Measurements from ENCODE around the gene ACAD11. TPM values are rescaled to one million over a fixed set of nuclear protein-coding genes. Genes with fewer than 3 reads are reported as not detected.
A peak's percentile ranks its signal among the peaks of the same experiment; 100 is the strongest.
"Not testable (repeated sequence)": the region's sequence is repeated elsewhere in the genome, so short reads cannot be mapped to it uniquely, and the experiment has no call there.

The ACAD11 gene
- polyA plus RNA-seq, 1 donor from 2014 or later: 6.0 TPM

DNA sequence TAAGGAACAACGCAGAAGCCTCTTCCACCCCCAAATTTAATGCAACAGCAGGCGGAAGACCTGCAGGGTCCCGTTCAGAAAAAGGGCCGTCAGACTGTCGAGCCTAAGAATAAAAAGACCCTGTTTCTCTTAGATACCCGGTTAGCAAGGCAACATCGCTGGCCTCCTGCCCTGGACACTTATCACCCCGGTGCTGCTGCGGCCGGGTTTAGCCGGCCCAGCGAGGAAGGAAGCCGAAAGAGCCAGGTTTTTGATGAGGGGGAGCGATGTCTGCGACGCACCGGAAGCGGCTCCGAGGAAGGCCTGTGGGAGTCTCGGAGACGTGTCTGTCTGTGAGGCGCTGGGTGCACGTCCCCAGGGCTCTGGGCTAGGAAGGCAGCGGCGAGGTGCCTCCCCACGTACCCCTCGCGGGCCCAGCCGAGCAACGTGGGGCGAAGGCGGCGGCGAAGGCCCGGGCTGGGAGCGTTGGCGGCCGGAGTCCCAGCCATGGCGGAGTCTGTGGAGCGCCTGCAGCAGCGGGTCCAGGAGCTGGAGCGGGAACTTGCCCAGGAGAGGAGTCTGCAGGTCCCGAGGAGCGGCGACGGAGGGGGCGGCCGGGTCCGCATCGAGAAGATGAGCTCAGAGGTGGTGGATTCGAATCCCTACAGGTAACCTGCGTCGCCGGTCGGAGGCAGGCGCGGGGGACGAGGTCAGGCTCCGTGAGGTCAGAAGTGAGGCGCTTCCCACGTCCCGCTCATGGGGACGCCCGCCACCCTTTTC, 622 bp upstream of the ACAD11 start, which contains the start of gene UBA5:
TSS of gene UBA5 (plus strand) at position 278 of the 759 bp plus-strand sequence. CDS start at position 487, 209 bp downstream.
- H3K36me3 Mint-ChIP-seq: no peaks in the 10 kb centered on the region

DNA sequence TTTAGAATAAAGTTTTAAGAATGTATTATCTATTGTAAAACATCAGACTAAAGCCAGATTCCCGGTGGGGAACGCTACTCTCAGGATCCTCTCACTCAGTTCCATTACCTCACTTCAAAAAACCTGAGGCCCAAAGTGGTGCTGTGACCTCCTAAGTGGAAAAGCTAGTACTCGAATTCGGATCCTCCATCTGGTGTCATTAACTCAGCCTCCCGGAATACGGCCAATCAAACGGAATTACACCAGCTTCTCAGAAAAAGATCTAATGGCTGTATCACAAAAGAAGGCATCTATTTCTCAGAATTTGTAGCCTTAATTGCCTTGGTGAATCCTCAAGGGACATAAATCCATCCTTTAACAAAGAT, 627 bp downstream of the ACAD11 start:
- H3K9me3 Mint-ChIP-seq: no peaks in the 10 kb centered on the region
- H3K4me1 Mint-ChIP-seq: peaks cover 25 to 51% (median 37%) of the 10 kb centered on the region in 3 donors
- H3K36me3 Mint-ChIP-seq: no peaks in the 10 kb centered on the region
- H3K4me3 Mint-ChIP-seq: peak overlapping the region; percentile 95 to 100 (median 98)
- H3K27me3 Mint-ChIP-seq: no peaks in the 10 kb centered on the region
- peak overlapping the region in 2 of 3 donors; percentile 90 to 94 for H3K27ac Mint-ChIP-seq

More for the DNA sequence above, 622 bp upstream of the ACAD11 start, which contains the start of gene UBA5:
- Mint-ChIP-seq H3K4me3 (peak within 1 kb of the TSS; percentile 95 to 100 (median 98)), H3K9me3 (no peaks in the 10 kb centered on the region), H3K27ac (peak within 1 kb of the TSS; percentile 90 to 97 (median 94)), H3K27me3 (no peaks in the 10 kb centered on the region), H3K4me1 (peaks cover 23 to 52% (median 39%) of the 10 kb centered on the region in 3 donors)

- Mint-ChIP-seq H3K4me1 (peaks cover 19 to 46% (median 37%) of the 10 kb centered on the region in 3 donors), H3K27me3 (no peaks in the 10 kb centered on the region), H3K36me3 (no peaks in the 10 kb centered on the region)
Measured at GRCh38 chr3:132657869-132658747, 1.5 kb downstream of the ACAD11 start.

GRCh38 chr3:132655471-132655870, 4.1 kb downstream of the ACAD11 start:
- Mint-ChIP-seq H3K4me3 (no peak overlapping the region), H3K27ac (no peak overlapping the region), H3K27me3 (no peaks in the 10 kb centered on the region), H3K36me3 (no peaks in the 10 kb centered on the region), H3K4me1 (peaks cover 6 to 29% (median 20%) of the 10 kb centered on the region in 3 donors), H3K9me3 (no peaks in the 10 kb centered on the region)

More at GRCh38 chr3:132657869-132658747, 1.5 kb downstream of the ACAD11 start:
- peak overlapping the region in 3 of 4 donors; percentile 98 to 100 (median 98) for H3K4me3 Mint-ChIP-seq
- H3K9me3 Mint-ChIP-seq: no peaks in the 10 kb centered on the region
- H3K27ac Mint-ChIP-seq: peak overlapping the region in 1 of 3 donors; percentile 94

DNA sequence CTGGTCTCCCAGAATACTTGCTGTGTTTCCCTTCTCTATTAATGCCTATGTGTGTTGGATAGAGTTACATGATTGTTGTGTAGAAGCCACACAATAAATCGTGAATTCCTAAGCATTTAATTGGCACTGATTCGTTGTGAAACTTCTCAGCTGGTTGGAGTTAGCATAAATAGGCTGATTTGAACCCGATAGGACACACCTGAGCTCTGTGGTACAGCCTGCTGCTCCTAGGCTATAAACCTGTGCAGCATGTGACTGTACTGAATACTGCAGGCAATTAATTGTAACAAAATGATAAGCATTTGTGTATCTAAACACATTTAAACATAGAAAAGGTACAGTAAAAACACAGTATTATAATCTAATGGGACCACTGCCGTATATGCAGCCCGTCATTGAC, 4.9 kb downstream of the ACAD11 start:
- Mint-ChIP-seq H3K9me3 (no peaks in the 10 kb centered on the region), H3K36me3 (no peaks in the 10 kb centered on the region), H3K27ac (no peak overlapping the region), H3K4me3 (no peak overlapping the region), H3K27me3 (no peaks in the 10 kb centered on the region), H3K4me1 (peaks cover 9 to 22% (median 20%) of the 10 kb centered on the region in 3 donors)

GRCh38 chr3:132654190-132654589, 5.4 kb downstream of the ACAD11 start:
- no peak overlapping the region for H3K4me3 Mint-ChIP-seq
- peaks cover 8 to 20% (median 19%) of the 10 kb centered on the region in 3 donors for H3K4me1 Mint-ChIP-seq
- H3K36me3 Mint-ChIP-seq: no peaks in the 10 kb centered on the region
- no peaks in the 10 kb centered on the region for H3K9me3 Mint-ChIP-seq
- H3K27ac Mint-ChIP-seq: no peak overlapping the region
- H3K27me3 Mint-ChIP-seq: no peaks in the 10 kb centered on the region

- H3K36me3 Mint-ChIP-seq: no peaks in the 10 kb centered on the region
- no peak overlapping the region for H3K27ac Mint-ChIP-seq
- no peaks in the 10 kb centered on the region for H3K27me3 Mint-ChIP-seq
- H3K9me3 Mint-ChIP-seq: no peaks in the 10 kb centered on the region
- peaks cover 5 to 14% (median 10%) of the 10 kb centered on the region in 3 donors for H3K4me1 Mint-ChIP-seq
- H3K4me3 Mint-ChIP-seq: no peak overlapping the region
Measured at GRCh38 chr3:132652640-132653270, 6.9 kb downstream of the ACAD11 start.

- Mint-ChIP-seq H3K4me3 (no peak overlapping the region), H3K4me1 (peaks cover 9 to 16% (median 10%) of the 10 kb centered on the region in 3 donors), H3K27ac (peak overlapping the region in 1 of 3 donors; percentile 27), H3K36me3 (peaks cover 4% of the 10 kb centered on the region), H3K27me3 (no peaks in the 10 kb centered on the region), H3K9me3 (no peaks in the 10 kb centered on the region)
Measured at GRCh38 chr3:132650153-132650552, 9.5 kb downstream of the ACAD11 start.

- Mint-ChIP-seq H3K27ac (no peak overlapping the region), H3K36me3 (peaks cover 4% of the 10 kb centered on the region), H3K27me3 (no peaks in the 10 kb centered on the region), H3K9me3 (no peaks in the 10 kb centered on the region), H3K4me1 (peaks cover 5 to 16% (median 7%) of the 10 kb centered on the region in 3 donors), H3K4me3 (no peak overlapping the region)
Measured at GRCh38 chr3:132645058-132645457, 14.6 kb downstream of the ACAD11 start.

GRCh38 chr3:132643366-132643765, 16.2 kb downstream of the ACAD11 start:
- Mint-ChIP-seq H3K27me3 (no peaks in the 10 kb centered on the region), H3K27ac (peak overlapping the region in 1 of 3 donors; percentile 67), H3K36me3 (peaks cover 4% of the 10 kb centered on the region), H3K9me3 (no peaks in the 10 kb centered on the region), H3K4me3 (no peak overlapping the region), H3K4me1 (peaks cover 4 to 13% (median 5%) of the 10 kb centered on the region in 3 donors)

- no peak overlapping the region for H3K27ac Mint-ChIP-seq
- H3K27me3 Mint-ChIP-seq: no peaks in the 10 kb centered on the region
- no peak overlapping the region for H3K4me3 Mint-ChIP-seq
- H3K4me1 Mint-ChIP-seq: peaks cover 4 to 12% (median 5%) of the 10 kb centered on the region in 3 donors
- H3K36me3 Mint-ChIP-seq: peaks cover 4% of the 10 kb centered on the region
- no peaks in the 10 kb centered on the region for H3K9me3 Mint-ChIP-seq
Measured at GRCh38 chr3:132642539-132642847, 17.1 kb downstream of the ACAD11 start.

DNA sequence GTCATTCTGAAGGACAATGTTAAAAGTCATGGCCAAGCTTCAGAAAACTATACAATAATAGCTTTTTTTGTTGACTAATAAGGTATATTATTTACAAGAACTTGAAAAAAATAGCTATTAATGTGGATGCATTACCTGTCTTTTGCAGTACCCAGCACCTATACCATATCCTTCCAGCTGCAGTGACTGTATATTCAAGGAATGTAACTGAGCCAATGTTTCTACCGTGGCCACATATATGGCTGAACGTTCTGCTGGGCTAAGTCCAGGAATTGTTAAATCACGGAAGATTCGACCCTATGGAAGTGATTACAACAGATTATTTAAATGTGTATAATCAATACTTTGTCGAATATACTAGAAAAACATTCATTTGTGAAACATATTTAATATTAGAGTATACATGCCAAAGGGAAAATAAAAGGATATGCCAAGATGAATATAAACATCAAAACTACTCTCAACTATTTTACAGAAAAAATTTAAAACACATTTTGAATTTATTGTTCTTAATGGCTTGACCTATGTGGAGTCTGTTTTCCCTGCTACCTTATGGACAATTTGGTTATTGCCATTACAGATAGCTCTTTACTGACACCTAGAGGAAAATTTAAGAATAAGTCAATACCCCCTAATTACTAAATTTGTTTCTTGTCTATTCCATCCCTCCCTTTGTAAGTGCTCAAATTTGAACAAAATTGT, 17.6 kb downstream of the ACAD11 start:
- Mint-ChIP-seq H3K36me3 (no peaks in the 10 kb centered on the region), H3K27me3 (no peaks in the 10 kb centered on the region), H3K4me3 (no peak overlapping the region), H3K9me3 (no peaks in the 10 kb centered on the region), H3K4me1 (peaks cover 0 to 7% (median 5%) of the 10 kb centered on the region in 3 donors), H3K27ac (no peak overlapping the region)

GRCh38 chr3:132641427-132641826, 18.2 kb downstream of the ACAD11 start:
- H3K27me3 Mint-ChIP-seq, H3K9me3 Mint-ChIP-seq, H3K36me3 Mint-ChIP-seq, H3K4me1 Mint-ChIP-seq, H3K4me3 Mint-ChIP-seq: not testable (repeated sequence)
- peak overlapping the region in 1 of 3 donors; percentile 59 for H3K27ac Mint-ChIP-seq

- Mint-ChIP-seq H3K36me3 (peaks cover 1% of the 10 kb centered on the region), H3K4me3 (no peak overlapping the region), H3K4me1 (peaks cover 0 to 2% (median 0%) of the 10 kb centered on the region in 3 donors), H3K27me3 (no peaks in the 10 kb centered on the region), H3K27ac (no peak overlapping the region), H3K9me3 (no peaks in the 10 kb centered on the region)
Measured at GRCh38 chr3:132638706-132639105, 20.9 kb downstream of the ACAD11 start.

Measured in IgD-negative memory B cell (primary cell).